Breast epithelium (tissue), 4 donors: Measurements from ENCODE around the gene UGT1A7. TPM values are rescaled to one million over a fixed set of nuclear protein-coding genes. Genes with fewer than 3 reads are reported as not detected.

Source experiments
- DNase-seq, 2 donors: peaks; one replicate each; pipeline ENCODE4 v3.0.0-alpha.2; 2019; ENCODE audit warnings: low spot score in 2 of 2
- H3K27ac ChIP-seq, 2 donors: fragments of 200-600 bp; sonication (generic) in 1 of 2; one replicate each; pipeline ENCODE4 v1.5.1; 2016 to 2019; ENCODE audit warnings: mild to moderate bottlenecking in 1 of 2
- H3K27me3 ChIP-seq, 2 donors: fragments of 200-600 bp; sonication (generic) in 1 of 2; one replicate each; pipeline versions ENCODE4 v1.5.1 to v1.6.0; 2017 to 2019; ENCODE audit warnings: control low read depth in 1 of 2, mild to moderate bottlenecking in 1 of 2
- H3K36me3 ChIP-seq: fragments of 200-600 bp; one replicate; pipeline ENCODE4 v1.5.1; 2019
- H3K4me1 ChIP-seq, 2 donors: fragments of 200-600 bp; sonication (generic); one replicate each; pipeline ENCODE4 v1.5.1; 2016 to 2019; ENCODE audit warnings: control low read depth in 1 of 2
- H3K4me3 ChIP-seq, 3 donors: fragments of 200-600 bp; sonication (generic); 1 replicate in 2 of 3; 2 replicates in 1 of 3; pipeline ENCODE4 v1.5.1; 2016 to 2019; ENCODE audit warnings: mild to moderate bottlenecking in 3 of 3, moderate library complexity in 2 of 3
- H3K9me3 ChIP-seq, 2 donors: fragments of 200-600 bp; sonication (generic) in 1 of 2; one replicate each; pipeline ENCODE4 v1.5.1; 2016 to 2019; ENCODE audit warnings: control low read depth in 1 of 2
- POLR2A ChIP-seq: fragments of 450-650 bp; IDR thresholded peaks from one replicate; pipeline ENCODE4 v1.6.1; 2016; ENCODE audit warnings: antibody characterized with exemption, mild to moderate bottlenecking, moderate library complexity
- POLR2AphosphoS5 ChIP-seq, 3 donors: sonication (generic); formaldehyde crosslinking; IDR thresholded peaks; one replicate each; pipeline ENCODE4 v1.6.1; 2017; ENCODE audit warnings: antibody characterized with exemption in 3 of 3
- intact Hi-C: fragments of 100-400 bp; cut with DNase I; formaldehyde crosslinking; loops from one replicate; pipeline ENCODE4 v1.15.1; 2023; ENCODE audit warnings: low total_unique reads
- total RNA-seq, 3 donors: library from RNA; depleted of rRNA; stranded (reverse); fragments of >200 nt; gene quantifications; one replicate each; pipeline ENCODE4 v1.1.0, GENCODE V29; 2016
- TF ChIP-seq, protein P1 (sequence below), 3 donors: fragments of 450-650 bp; IDR thresholded peaks; one replicate each; pipeline ENCODE4 v1.5.1; 2016 to 2017; ENCODE audit warnings: antibody characterized with exemption in 3 of 3, mild to moderate bottlenecking in 3 of 3, moderate library complexity in 3 of 3

Gene UGT1A7
- total RNA-seq, 3 donors from 2014 or later, result not detected

- H3K27ac ChIP-seq, result no peak overlapping the region
- intact Hi-C loops, result no loop called here
- peak in 1 of 2 donors; percentile 34 for DNase-seq
- H3K4me1 ChIP-seq, result no peaks in the 10 kb centered on the region
- no peak overlapping the region for H3K4me3 ChIP-seq
- H3K27me3 ChIP-seq, result no peaks in the 10 kb centered on the region
- no peaks in the 10 kb centered on the region for H3K36me3 ChIP-seq
- H3K9me3 ChIP-seq, result no peaks in the 10 kb centered on the region
- no peak for TF ChIP-seq POLR2A
- TF ChIP-seq POLR2AphosphoS5 (IDR thresholded peaks at IDR 0.05), result no peak
- TF ChIP-seq, protein P1, sequence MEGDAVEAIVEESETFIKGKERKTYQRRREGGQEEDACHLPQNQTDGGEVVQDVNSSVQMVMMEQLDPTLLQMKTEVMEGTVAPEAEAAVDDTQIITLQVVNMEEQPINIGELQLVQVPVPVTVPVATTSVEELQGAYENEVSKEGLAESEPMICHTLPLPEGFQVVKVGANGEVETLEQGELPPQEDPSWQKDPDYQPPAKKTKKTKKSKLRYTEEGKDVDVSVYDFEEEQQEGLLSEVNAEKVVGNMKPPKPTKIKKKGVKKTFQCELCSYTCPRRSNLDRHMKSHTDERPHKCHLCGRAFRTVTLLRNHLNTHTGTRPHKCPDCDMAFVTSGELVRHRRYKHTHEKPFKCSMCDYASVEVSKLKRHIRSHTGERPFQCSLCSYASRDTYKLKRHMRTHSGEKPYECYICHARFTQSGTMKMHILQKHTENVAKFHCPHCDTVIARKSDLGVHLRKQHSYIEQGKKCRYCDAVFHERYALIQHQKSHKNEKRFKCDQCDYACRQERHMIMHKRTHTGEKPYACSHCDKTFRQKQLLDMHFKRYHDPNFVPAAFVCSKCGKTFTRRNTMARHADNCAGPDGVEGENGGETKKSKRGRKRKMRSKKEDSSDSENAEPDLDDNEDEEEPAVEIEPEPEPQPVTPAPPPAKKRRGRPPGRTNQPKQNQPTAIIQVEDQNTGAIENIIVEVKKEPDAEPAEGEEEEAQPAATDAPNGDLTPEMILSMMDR (IDR thresholded peaks at IDR 0.05), result no peak
Observed at GRCh38 chr2:233705911-233706506, 24.3 kb downstream of the UGT1A7 start.

DNA sequence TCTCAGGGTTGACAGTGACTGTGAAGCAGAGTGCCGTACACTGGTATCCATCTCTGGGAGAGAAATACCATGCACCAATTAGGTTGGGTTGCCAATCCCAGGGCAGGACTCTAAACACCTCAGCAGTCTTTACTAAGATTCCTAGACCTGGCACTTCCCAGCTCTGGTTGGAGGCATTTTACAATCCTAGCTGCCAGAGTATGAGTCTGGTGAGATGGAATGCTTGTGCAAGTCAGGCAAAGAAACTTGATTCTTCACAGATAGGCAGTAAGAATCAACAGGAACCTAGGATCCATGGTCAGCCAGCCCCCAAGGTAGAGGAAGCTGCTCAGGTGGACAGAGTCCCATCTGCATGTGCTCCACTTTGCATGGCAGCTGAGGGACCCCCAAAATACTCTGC, 25.0 kb downstream of the UGT1A7 start:
- no peaks in the 10 kb centered on the region for H3K4me1 ChIP-seq
- H3K4me3 ChIP-seq, result no peak overlapping the region
- H3K27ac ChIP-seq, result no peak overlapping the region
- no peak for TF ChIP-seq POLR2A
- TF ChIP-seq POLR2AphosphoS5 (IDR thresholded peaks at IDR 0.05), result no peak
- TF ChIP-seq, protein P1 (IDR thresholded peaks at IDR 0.05), result no peak
- H3K27me3 ChIP-seq, result no peaks in the 10 kb centered on the region
- intact Hi-C loops, result no loop called here
- no peaks in the 10 kb centered on the region for H3K36me3 ChIP-seq
- no peak for DNase-seq
- H3K9me3 ChIP-seq, result no peaks in the 10 kb centered on the region

- no peaks in the 10 kb centered on the region for H3K4me1 ChIP-seq
- no peaks in the 10 kb centered on the region for H3K27me3 ChIP-seq
- TF ChIP-seq POLR2A (no peak), POLR2AphosphoS5 (IDR thresholded peaks at IDR 0.05) (no peak)
- TF ChIP-seq, protein P1 (IDR thresholded peaks at IDR 0.05), result no peak
- H3K4me3 ChIP-seq, result no peak overlapping the region
- H3K36me3 ChIP-seq, result no peaks in the 10 kb centered on the region
- H3K9me3 ChIP-seq, result no peaks in the 10 kb centered on the region
- DNase-seq, result no peak
- intact Hi-C loops, result no loop called here
- no peak overlapping the region for H3K27ac ChIP-seq
Observed at GRCh38 chr2:233707940-233708644, 26.4 kb downstream of the UGT1A7 start.

GRCh38 chr2:233708942-233709341, 27.2 kb downstream of the UGT1A7 start:
- no peaks in the 10 kb centered on the region for H3K36me3 ChIP-seq
- intact Hi-C loops, result no loop called here

More at GRCh38 chr2:233708942-233709341, 27.2 kb downstream of the UGT1A7 start:
- no peak for DNase-seq
- TF ChIP-seq, protein P1 (IDR thresholded peaks at IDR 0.05), result no peak
- TF ChIP-seq POLR2AphosphoS5 (IDR thresholded peaks at IDR 0.05) (no peak), POLR2A (no peak)
- Histone ChIP-seq H3K4me3 (no peak overlapping the region), H3K4me1 (no peaks in the 10 kb centered on the region), H3K27ac (no peak overlapping the region), H3K9me3 (no peaks in the 10 kb centered on the region), H3K27me3 (no peaks in the 10 kb centered on the region)
